Epithelial cell of prostate (primary cell): ENCODE results near the gene RRAGB.
"Not testable (repeated sequence)": the region's sequence is repeated elsewhere in the genome, so short reads cannot be mapped to it uniquely, and the experiment has no call there.

Experiments
- DNase-seq: peaks from one replicate; pipeline ENCODE4 v3.0.0-alpha.2; 2011; ENCODE audit warnings: low read depth, low spot score
- H3K27ac ChIP-seq: fragments of 450-650 bp; 2 replicates; pipeline ENCODE4 v1.5.1; 2017; ENCODE audit warnings: mild to moderate bottlenecking

The RRAGB gene

DNA sequence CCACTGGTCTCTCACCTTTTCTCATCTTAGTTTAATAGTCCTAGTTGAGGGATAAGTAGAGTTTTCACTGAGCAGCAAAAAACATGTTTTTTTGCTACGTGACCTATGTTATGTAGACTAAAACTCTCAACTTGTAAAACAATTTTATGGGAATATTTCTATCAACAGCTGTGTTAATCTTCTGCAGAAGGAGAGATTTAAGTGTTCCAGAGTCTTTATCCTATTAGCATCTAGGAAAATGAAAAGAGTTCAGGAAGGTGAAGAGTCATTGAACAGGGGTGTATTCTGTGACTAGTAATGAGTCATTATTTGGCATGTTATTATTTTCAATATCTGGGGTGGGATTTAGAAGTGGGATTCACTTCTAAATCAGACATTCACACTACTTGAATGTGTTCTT lies 41.9 kb downstream of the RRAGB start:
- no peak for DNase-seq
- no peak overlapping the region for H3K27ac ChIP-seq

DNA sequence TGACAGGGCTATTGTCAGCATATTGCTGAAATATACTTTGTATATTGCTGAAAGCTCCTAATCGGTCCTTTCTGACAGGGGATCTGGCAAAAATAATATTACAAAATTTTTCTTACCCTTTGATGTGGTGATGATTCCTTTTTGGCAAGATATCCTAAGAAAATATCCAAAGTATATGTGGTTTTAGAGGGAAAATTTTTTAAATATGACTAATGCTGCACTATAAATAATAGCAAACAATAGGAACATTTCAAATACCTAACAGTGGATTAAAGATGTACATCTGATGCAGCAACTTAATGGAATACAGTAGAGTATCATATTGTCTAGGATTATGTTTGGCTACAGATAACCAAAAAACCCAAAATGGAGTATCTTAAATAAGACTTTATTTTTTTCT lies 49.6 kb downstream of the RRAGB start:
- H3K27ac ChIP-seq = no peak overlapping the region
- DNase-seq = no peak

DNA sequence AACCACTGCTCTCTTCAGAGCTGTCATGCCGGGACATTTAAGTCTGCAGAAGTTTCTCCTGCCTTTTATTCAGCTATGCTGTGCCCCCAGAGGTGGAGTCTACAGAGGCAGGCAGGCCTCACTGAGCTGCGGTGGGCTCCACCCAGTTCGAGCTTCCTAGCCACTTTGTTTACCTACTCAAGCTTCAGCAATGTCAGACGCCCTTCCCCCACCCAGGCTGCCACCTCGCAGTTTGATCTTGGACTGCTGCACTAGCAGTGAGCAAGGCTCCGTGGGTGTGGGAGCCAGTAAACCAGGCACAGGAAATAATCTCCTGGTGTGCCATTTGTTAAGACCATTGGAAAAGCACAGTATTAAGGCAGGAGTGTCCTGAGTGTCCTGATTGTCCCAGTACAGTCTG lies 56.9 kb downstream of the RRAGB start:
- DNase-seq = not testable (repeated sequence)

DNA sequence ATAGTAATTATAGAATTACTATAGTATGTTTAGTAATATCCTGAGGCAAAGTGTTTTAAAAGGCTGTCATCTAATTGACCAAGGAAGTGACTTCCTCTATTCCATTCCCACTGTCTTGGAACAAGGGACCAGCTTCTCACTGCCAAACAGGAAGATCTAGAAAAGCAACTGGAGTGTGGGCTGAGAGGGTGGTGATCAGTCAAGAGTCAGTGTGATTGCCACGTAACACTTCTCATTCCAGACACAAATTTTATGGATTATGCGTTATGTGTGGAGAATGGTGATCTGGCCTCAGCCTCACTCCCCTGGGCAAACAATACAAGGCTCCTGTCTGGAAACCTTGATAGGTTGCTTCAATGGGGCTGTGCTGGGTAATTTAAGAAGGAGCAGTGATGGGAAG lies 60.0 kb downstream of the RRAGB start:
- no peak overlapping the region for H3K27ac ChIP-seq
- no peak for DNase-seq

More for the DNA sequence above, 56.9 kb downstream of the RRAGB start:
- H3K27ac ChIP-seq = not testable (repeated sequence)

DNA sequence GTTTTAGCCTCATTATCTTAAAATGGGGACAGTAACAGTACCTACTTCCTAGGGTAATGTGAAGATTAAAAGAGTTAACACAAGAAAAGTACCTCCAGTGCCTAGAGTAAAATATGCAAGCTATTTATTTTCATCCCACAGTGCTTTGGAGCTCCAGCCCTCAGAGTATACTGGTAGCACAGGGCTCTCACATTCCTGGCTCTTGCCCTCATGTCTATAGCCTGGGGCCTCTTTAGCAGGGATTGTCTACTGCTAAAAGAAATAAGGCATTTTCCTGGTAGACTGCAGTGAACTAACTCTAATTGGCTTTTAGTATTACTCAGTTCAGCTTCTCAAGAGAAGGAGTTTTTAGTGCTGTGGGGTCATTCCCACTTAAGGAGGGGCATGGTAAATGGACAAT lies 60.8 kb downstream of the RRAGB start:
- no peak for DNase-seq
- H3K27ac ChIP-seq = no peak overlapping the region

DNA sequence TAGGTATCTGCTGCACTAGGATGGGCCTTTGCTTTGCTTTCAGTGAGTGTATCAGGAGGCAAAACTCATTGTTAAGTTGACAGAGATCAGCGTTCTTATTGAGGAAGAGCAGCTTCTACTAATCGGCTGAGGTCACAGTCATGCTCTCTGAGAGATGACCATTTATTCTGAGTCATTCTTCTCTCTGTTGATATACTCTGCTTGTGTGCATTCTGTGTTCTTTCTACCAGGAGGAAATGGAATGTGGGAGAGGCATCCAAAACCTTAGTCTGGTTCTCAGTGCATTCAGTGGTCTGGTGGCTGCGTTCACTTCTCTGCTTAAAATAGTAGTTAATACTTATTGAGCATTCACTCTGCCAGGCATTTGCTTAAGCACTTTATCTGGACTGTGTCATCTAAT lies 66.2 kb downstream of the RRAGB start:
- DNase-seq = no peak
- H3K27ac ChIP-seq = no peak overlapping the region

DNA sequence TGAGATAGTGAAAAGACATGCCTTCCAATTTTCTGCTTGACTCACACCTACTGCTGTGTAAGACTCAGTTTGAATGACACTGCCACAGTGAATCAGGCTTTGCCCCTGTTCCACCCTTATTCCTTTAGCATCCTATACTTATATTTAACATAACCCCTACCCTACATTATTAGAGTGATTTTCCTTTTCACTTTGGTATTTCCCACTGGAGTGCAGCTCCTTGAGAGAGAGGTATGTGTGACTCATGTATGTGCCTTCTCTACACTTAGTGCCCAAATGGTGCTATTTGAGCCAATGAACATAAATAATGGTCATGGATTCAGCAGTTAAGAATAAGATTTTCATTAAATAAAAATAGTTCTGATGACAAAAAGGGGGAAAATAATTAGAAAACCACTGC lies 69.5 kb downstream of the RRAGB start:
- no peak overlapping the region for H3K27ac ChIP-seq

DNA sequence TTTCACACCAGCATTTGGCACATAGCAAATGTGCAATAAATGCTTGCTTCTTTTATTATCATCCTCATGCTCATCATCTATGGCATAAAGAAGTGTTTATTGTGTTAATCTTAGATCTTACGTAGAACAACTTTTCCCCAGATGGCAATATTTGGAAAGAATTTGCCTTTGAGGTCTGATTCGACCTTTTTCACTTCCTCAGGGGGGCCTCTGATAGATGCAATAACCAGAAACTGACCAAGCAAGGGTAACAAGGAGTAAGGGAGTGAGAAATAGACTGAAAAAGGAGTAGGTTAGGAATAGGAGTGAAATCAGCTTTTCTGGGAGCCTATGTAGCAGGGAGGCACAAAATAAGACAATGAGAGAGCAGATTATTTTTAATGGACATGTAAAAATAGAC lies 70.2 kb downstream of the RRAGB start:
- H3K27ac ChIP-seq = no peak overlapping the region
- DNase-seq = no peak

More for the DNA sequence above, 69.5 kb downstream of the RRAGB start:
- no peak for DNase-seq

DNA sequence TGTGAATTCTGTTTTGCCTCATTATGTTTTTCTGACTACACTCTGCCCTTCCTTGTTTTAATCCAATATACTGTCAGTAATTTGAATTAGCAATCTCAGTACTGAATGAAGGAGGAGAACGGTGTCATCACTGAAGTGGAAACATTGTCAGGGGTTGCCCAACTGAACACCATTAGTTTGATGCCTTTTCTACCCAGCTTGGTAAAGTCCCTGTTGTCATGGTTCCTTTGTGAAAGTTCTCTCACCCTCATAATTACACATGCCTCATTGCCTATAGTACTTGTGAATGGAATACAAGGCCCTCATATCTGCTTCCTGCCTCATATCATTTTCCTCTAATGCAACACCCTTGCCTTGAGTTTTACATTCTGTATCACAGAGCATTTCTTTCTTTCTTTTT lies 76.9 kb downstream of the RRAGB start:
- H3K27ac ChIP-seq = no peak overlapping the region
- no peak for DNase-seq

DNA sequence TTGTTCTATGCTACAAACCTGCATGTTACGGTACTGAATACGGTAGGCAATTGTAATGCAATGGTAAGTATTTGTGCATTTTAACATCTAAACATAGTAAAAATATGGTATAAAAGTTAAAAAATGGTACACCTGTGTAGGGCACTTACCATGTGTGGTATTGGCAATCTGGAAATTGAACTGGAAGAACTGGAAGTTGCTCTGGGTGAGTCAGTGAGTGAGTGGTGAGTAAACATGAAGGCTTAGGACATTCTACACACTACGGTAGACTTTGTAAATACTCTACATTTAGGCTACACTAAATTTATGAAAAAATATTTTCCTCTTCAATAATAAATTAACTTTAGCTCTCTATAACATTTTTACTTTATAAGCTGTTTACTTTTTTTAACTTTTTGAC lies 78.9 kb downstream of the RRAGB start:
- no peak overlapping the region for H3K27ac ChIP-seq
- DNase-seq = no peak

DNA sequence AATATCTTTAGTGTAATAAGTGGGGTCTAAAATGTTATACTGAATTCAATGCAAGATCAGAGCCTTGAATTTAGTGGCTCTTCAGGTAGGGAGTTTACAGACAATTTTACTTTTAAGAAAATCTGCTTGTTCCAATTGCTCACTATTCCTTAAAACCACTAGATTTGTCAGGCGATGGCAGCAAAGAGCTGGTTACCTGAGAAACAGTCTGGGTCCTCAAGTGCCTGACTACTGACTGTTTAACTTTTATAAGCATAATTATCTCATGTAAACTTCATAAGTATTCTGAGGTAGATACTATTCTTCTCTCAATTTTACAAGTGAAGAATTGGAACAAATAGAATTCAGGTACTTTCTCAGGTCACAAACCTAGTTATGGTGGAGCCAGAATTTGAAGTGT lies 84.3 kb downstream of the RRAGB start:
- no peak overlapping the region for H3K27ac ChIP-seq
- no peak for DNase-seq
